Tibial artery (tissue), 4 donors: ENCODE results near the gene OBP2A.
A peak's percentile ranks its signal among the peaks of the same experiment; 100 is the strongest.

ENCODE experiments used
- DNase-seq, 2 donors: peaks; one replicate each; pipeline ENCODE4 v3.0.0-alpha.2; 2019
- H3K27ac ChIP-seq, 2 donors: fragments of 200-600 bp; sonication (generic) in 1 of 2; 1 replicate in 1 of 2; 2 replicates in 1 of 2; pipeline ENCODE4 v1.5.1; 2018 to 2019; ENCODE audit warnings: mild to moderate bottlenecking in 1 of 2
- H3K27me3 ChIP-seq, 2 donors: fragments of 200-600 bp; sonication (generic) in 1 of 2; one replicate each; pipeline versions ENCODE4 v1.5.1 to v1.6.0; 2016 to 2019
- H3K36me3 ChIP-seq, 3 donors: fragments of 200-600 bp; sonication (generic) in 2 of 3; one replicate each; pipeline ENCODE4 v1.5.1; 2016 to 2019; ENCODE audit warnings: mild to moderate bottlenecking in 2 of 3
- H3K4me1 ChIP-seq, 4 donors: fragments of 200-600 bp; sonication (generic) in 2 of 4; 1 replicate in 3 of 4; 2 replicates in 1 of 4; pipeline ENCODE4 v1.5.1; 2016 to 2019
- H3K4me3 ChIP-seq, 2 donors: fragments of 200-600 bp; sonication (generic) in 1 of 2; 1 replicate in 1 of 2; 2 replicates in 1 of 2; pipeline ENCODE4 v1.5.1; 2018 to 2019; ENCODE audit warnings: mild to moderate bottlenecking in 2 of 2
- H3K9me3 ChIP-seq, 3 donors: fragments of 200-600 bp; sonication (generic) in 1 of 3; one replicate each; pipeline ENCODE4 v1.5.1; 2016 to 2019
- intact Hi-C: fragments of 100-400 bp; cut with DNase I; formaldehyde crosslinking; loops from one replicate; pipeline ENCODE4 v1.15.0; 2023; ENCODE audit warnings: low total_unique reads
- TF ChIP-seq, protein P1 (sequence below), 2 experiments: fragments of 200-600 bp in 1 of 2; fragments of 450-650 bp in 1 of 2; IDR thresholded peaks; one replicate each; pipeline ENCODE4 v1.5.1; 2017 to 2019; ENCODE audit warnings: antibody characterized with exemption in 2 of 2, mild to moderate bottlenecking in 1 of 2, moderate library complexity in 1 of 2

Gene OBP2A

DNA sequence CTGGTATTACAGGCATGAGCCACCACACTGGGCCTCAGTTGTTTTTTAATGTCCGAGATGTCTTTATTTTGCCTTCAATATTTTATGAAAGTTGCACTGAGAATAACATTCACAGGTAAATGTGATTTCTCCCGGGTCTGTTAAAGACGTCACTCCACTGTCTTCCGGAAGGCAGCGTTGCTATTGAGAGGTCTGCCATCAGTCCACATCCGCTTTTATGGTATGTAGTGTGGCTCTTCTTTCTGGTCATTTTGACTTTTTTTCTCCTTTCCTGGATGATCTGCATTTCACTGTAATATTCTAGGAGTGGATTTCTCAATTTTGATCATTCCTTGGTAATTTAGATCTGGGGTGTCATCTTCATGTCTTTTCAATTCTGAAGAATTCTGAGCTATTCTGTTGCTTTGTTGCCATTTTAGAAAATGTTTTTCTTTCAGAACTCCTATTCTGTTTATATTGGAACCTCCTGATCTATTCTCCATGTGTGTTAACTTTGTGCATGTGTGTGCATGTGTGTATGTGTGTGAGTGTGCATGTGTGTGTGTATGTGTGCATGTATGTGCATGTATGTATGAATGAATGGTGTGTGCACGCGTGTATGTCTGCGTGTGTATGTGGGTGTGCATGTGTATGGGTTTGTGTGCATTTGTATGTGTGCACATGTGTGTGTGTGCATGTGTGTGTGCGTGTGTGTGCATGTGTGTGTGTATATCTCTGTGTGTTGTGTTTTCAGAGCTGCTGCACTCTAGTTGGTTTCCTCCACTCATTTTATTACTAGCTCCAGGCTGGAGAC is 26.6 kb upstream of the OBP2A start:
- Histone ChIP-seq H3K9me3 (no peaks in the 10 kb centered on the region), H3K27me3 (peaks cover 0 to 41% of the 10 kb centered on the region in 2 donors), H3K4me3 (no peak overlapping the region), H3K4me1 (no peaks in the 10 kb centered on the region), H3K27ac (no peak overlapping the region), H3K36me3 (no peaks in the 10 kb centered on the region)
- no peak for DNase-seq
- intact Hi-C loops = no loop called here
- TF ChIP-seq, protein P1, sequence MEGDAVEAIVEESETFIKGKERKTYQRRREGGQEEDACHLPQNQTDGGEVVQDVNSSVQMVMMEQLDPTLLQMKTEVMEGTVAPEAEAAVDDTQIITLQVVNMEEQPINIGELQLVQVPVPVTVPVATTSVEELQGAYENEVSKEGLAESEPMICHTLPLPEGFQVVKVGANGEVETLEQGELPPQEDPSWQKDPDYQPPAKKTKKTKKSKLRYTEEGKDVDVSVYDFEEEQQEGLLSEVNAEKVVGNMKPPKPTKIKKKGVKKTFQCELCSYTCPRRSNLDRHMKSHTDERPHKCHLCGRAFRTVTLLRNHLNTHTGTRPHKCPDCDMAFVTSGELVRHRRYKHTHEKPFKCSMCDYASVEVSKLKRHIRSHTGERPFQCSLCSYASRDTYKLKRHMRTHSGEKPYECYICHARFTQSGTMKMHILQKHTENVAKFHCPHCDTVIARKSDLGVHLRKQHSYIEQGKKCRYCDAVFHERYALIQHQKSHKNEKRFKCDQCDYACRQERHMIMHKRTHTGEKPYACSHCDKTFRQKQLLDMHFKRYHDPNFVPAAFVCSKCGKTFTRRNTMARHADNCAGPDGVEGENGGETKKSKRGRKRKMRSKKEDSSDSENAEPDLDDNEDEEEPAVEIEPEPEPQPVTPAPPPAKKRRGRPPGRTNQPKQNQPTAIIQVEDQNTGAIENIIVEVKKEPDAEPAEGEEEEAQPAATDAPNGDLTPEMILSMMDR (IDR thresholded peaks at IDR 0.05) = no peak

DNA sequence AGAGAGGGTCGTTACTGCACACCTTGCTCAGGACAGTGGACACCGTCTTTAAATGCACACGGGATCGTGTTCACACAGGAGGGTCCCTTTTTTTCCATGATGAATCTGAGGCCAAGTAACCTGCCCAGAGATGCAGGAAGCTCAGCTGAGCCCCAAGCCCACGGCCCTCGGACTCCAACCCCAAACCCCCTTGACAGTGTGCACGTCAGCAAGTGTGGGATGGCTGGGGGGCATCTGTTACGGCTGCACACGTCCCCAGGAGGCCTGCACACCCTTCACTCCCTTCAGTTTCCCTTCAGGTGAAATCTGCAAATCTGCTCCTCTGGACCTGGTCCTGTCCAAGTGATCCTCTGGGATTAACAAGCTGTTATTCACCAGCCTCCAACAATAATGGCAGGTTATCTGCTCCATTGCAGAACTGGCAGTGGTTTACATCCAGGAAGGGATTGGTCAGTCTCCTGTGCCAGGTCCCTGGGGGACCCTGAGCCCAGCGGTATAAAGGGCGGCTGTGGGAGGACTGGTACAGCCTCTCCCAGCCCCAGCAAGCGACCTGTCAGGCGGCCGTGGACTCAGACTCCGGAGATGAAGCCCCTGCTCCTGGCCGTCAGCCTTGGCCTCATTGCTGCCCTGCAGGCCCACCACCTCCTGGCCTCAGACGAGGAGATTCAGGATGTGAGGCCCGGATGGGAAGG is 24.9 kb upstream of the OBP2A start, which contains the start of gene LCN1:
LCN1 (plus strand) TSS at position 525 of the 692 bp plus-strand sequence; CDS start at position 583, 58 bp downstream.
- Histone ChIP-seq H3K4me1 (no peaks in the 10 kb centered on the region), H3K9me3 (no peaks in the 10 kb centered on the region), H3K4me3 (no peak within 1 kb of the TSS), H3K36me3 (no peaks in the 10 kb centered on the region), H3K27ac (no peak within 1 kb of the TSS), H3K27me3 (peaks cover 0 to 51% of the 10 kb centered on the region in 2 donors)
- intact Hi-C loops = no loop called here
- peak in 1 of 2 donors; percentile 60 for DNase-seq
- TF ChIP-seq, protein P1 (IDR thresholded peaks at IDR 0.05) = no peak

DNA sequence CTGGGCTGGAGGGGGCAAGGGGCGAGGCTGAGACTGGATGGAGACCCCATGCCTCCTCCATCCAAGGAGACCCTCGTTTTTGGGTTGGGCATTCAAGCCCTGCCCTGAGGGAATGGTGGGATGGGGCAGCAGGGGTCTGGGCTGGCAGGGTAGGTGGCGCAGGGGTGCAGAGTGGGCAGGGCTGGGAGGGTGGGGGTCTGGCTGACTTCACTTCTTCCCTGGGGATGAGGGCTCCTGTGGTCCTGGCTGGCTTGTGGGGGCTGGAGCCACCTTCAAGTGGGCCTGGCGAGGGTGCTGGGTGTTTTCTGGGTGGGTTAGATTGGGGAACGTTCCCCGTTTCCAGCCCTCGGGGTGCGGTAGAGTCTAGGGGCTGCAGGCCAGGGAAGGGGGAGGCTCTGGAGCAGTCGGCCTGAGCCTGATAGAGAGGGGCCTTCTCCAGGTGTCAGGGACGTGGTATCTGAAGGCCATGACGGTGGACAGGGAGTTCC is 24.3 kb upstream of the OBP2A start:
- peak in 1 of 2 donors; percentile 47 for DNase-seq

DNA sequence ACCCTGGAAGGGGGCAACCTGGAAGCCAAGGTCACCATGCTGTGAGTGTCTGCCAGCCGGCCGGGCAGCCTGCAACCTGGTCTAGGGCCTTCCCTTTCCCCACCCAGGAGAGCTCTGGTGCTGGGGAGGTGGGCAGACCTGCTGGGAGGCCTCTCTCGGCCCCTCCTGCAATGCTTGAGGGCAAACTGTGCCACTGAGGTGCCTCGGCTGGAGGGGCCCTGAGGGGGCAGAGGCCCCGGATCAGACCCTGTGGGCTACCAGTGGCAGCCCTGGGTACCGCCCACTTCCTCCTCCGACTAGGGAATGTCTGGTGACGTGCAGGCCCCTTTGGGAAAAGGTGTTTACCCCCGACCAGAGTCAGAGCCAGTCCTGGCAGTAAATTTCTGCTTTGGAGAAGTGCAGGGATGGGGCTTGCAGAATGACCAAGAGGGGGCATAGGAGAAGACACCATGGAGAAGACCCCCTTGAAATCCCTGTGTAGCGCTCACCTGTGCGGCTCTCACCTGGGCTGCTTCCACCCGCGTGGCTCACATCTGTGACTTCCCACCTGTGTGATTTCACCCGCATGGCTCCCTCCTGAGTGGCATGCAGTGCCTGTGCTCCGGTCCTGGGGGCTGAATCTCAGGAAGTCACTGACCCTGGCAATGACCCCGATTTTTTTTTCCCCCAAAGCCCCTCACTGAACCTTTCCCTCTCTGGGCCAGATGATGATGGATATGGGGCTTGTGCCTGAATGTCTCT is 23.6 kb upstream of the OBP2A start:
- no peaks in the 10 kb centered on the region for H3K9me3 ChIP-seq
- no peaks in the 10 kb centered on the region for H3K36me3 ChIP-seq
- peak in 1 of 2 donors; percentile 52 for DNase-seq
- intact Hi-C loops = no loop called here
- no peak overlapping the region for H3K27ac ChIP-seq
- H3K4me1 ChIP-seq = no peaks in the 10 kb centered on the region
- TF ChIP-seq, protein P1 (IDR thresholded peaks at IDR 0.05) = no peak
- no peak overlapping the region for H3K4me3 ChIP-seq
- H3K27me3 ChIP-seq = peaks cover 0 to 61% of the 10 kb centered on the region in 2 donors

More for the DNA sequence above, 24.3 kb upstream of the OBP2A start:
- H3K27me3 ChIP-seq = peaks cover 0 to 57% of the 10 kb centered on the region in 2 donors
- H3K4me3 ChIP-seq = no peak overlapping the region
- H3K27ac ChIP-seq = no peak overlapping the region
- H3K36me3 ChIP-seq = no peaks in the 10 kb centered on the region
- TF ChIP-seq, protein P1 (IDR thresholded peaks at IDR 0.05) = no peak
- H3K4me1 ChIP-seq = no peaks in the 10 kb centered on the region
- intact Hi-C loops = no loop called here
- H3K9me3 ChIP-seq = no peaks in the 10 kb centered on the region

DNA sequence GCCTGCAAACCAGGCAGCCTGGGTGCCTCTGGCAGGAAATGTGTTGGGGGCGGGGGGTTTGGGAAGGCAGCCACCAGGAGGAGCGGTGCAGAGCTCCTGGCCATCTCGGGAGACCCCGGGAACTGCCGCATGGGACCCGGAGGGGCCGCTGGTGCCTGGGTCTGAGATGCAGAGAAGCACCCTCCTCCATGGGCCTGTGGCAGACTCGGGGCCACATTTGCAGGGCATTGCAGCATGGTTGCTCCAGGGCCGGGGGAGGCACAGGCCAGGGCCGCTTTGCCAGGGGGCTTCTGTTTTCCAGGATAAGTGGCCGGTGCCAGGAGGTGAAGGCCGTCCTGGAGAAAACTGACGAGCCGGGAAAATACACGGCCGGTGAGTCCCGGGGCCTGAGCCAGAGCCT is 23.0 kb upstream of the OBP2A start:
- no peak overlapping the region for H3K4me3 ChIP-seq
- H3K27me3 ChIP-seq = peaks cover 0 to 61% of the 10 kb centered on the region in 2 donors
- no peaks in the 10 kb centered on the region for H3K36me3 ChIP-seq
- no peak overlapping the region for H3K27ac ChIP-seq
- intact Hi-C loops = no loop called here
- peak in 1 of 2 donors; percentile 53 for DNase-seq
- no peaks in the 10 kb centered on the region for H3K4me1 ChIP-seq
- no peaks in the 10 kb centered on the region for H3K9me3 ChIP-seq
- TF ChIP-seq, protein P1 (IDR thresholded peaks at IDR 0.05) = no peak
